ENCODE measurements around the gene SELP. TPM values are rescaled to one million over a fixed set of nuclear protein-coding genes. Genes with fewer than 3 reads are reported as not detected.

The SELP gene
- total and polyA plus RNA-seq, 2 of the 13 experiments (the other 11 are each of a cell fraction or from before 2014, with no cell fraction given), result 0.11 TPM; not detected in 1

GRCh38 chr1:169586395-169587255 lies 43.3 kb downstream of the SELP start, which contains the start of gene F5 (continued):
- TF ChIP-seq TBX2 (CRISPR knock-in tag; IDR thresholded peaks at IDR 0.05; ENCODE audit: borderline replicate concordance) (peak; percentile 81), ZNF574 (CRISPR knock-in tag; IDR thresholded peaks at IDR 0.05) (peak; percentile 84), ZNF550 (CRISPR knock-in tag; IDR thresholded peaks at IDR 0.05; ENCODE audit: borderline replicate concordance) (no peak), ZNF407 (CRISPR knock-in tag; IDR thresholded peaks at IDR 0.05; ENCODE audit: not compliant biosample characterization) (no peak), ZNF737 (CRISPR knock-in tag; IDR thresholded peaks at IDR 0.05; ENCODE audit: borderline replicate concordance) (no peak), ZNF431 (CRISPR knock-in tag; IDR thresholded peaks at IDR 0.05; ENCODE audit: borderline replicate concordance, low read depth) (no peak), ZBTB1 (CRISPR knock-in tag; IDR thresholded peaks at IDR 0.05; ENCODE audit: borderline replicate concordance) (no peak)

Measured in HepG2 (cell line).